GM23338 (cell line): ENCODE results near the gene MRPS24. TPM values are rescaled to one million over a fixed set of nuclear protein-coding genes. Genes with fewer than 3 reads are reported as not detected.

Source experiments
- ATAC-seq: fragments of 200-7000 bp; cut with Tn5 transposase; 3 replicates; pipeline ENCODE4 v1.9.1; 2020
- DNase-seq: peaks from one replicate; pipeline ENCODE4 v3.0.0-alpha.2; 2015; ENCODE audit warnings: low spot score
- H2AFZ ChIP-seq: fragments of 200-600 bp; sonication (generic); 2 replicates; pipeline ENCODE4 v1.8.0; 2016; ENCODE audit warnings: antibody characterized with exemption, mild to moderate bottlenecking, moderate library complexity
- H3F3A ChIP-seq: fragments of 200-600 bp; sonication (generic); replicated peaks from 2 replicates; pipeline ENCODE4 v1.8.0; 2017; ENCODE audit warnings: antibody characterized with exemption, mixed run types, low read depth
- H3K27ac ChIP-seq: fragments of 200-600 bp; sonication (generic); 2 replicates; pipeline ENCODE4 v1.6.1; 2016; ENCODE audit warnings: low read depth
- H3K27me3 ChIP-seq: fragments of 200-600 bp; sonication (generic); 2 replicates; pipeline ENCODE4 v1.8.0; 2016; ENCODE audit warnings: mild to moderate bottlenecking, mixed run types, moderate library complexity; ENCODE audit not compliant: insufficient read depth
- H3K36me3 ChIP-seq: fragments of 200-600 bp; sonication (generic); 2 replicates; pipeline ENCODE4 v1.8.0; 2016; ENCODE audit warnings: mild to moderate bottlenecking; ENCODE audit not compliant: insufficient read depth
- H3K4me1 ChIP-seq: fragments of 200-600 bp; sonication (generic); 2 replicates; pipeline ENCODE4 v1.8.0; 2016; ENCODE audit warnings: mild to moderate bottlenecking, moderate library complexity; ENCODE audit not compliant: insufficient read depth
- H3K4me2 ChIP-seq: fragments of 200-600 bp; sonication (generic); 2 replicates; pipeline ENCODE4 v1.7.1; 2017; ENCODE audit warnings: mixed run types
- H3K4me3 ChIP-seq: fragments of 200-600 bp; sonication (generic); 2 replicates; pipeline ENCODE4 v1.6.1; 2016; ENCODE audit warnings: mixed run types
- H3K79me2 ChIP-seq: fragments of 200-600 bp; sonication (generic); replicated peaks from 2 replicates; pipeline ENCODE4 v1.8.0; 2017; ENCODE audit warnings: mild to moderate bottlenecking; ENCODE audit not compliant: insufficient read depth
- H3K9me2 ChIP-seq: fragments of 200-600 bp; sonication (generic); 2 replicates; pipeline ENCODE4 v1.8.0; 2017; ENCODE audit not compliant: insufficient read depth
- H4K20me1 ChIP-seq: fragments of 200-600 bp; sonication (generic); replicated peaks from 2 replicates; pipeline ENCODE4 v1.8.0; 2017; ENCODE audit warnings: mild to moderate bottlenecking; ENCODE audit not compliant: insufficient read depth
- H3K27ac Mint-ChIP-seq: 2 replicates; pipeline ENCODE4 v1.8.0; 2020; ENCODE audit warnings: inconsistent platforms, mild to moderate bottlenecking, moderate library complexity, mixed read lengths
- H3K27me3 Mint-ChIP-seq: 3 replicates; pipeline ENCODE4 v1.8.0; 2022; ENCODE audit warnings: low read depth, mild to moderate bottlenecking, moderate library complexity, mixed read lengths, inconsistent platforms; ENCODE audit not compliant: insufficient read depth, poor library complexity
- H3K36me3 Mint-ChIP-seq: 3 replicates; pipeline ENCODE4 v1.8.0; 2021; ENCODE audit warnings: low read depth, mild to moderate bottlenecking, inconsistent platforms, moderate library complexity, mixed read lengths
- H3K4me1 Mint-ChIP-seq: 3 replicates; pipeline ENCODE4 v1.8.0; 2020; ENCODE audit warnings: mild to moderate bottlenecking, inconsistent platforms, mixed read lengths
- H3K4me3 Mint-ChIP-seq: 3 replicates; pipeline ENCODE4 v1.8.0; 2021; ENCODE audit warnings: moderate library complexity, mild to moderate bottlenecking, inconsistent platforms, mixed read lengths
- H3K9me3 Mint-ChIP-seq: 3 replicates; pipeline ENCODE4 v1.8.0; 2020; ENCODE audit warnings: moderate library complexity, mild to moderate bottlenecking, inconsistent platforms, mixed read lengths
- CREB1 ChIP-seq: fragments of 250-450 bp; sonication (Bioruptor Pico); IDR thresholded peaks from 2 replicates; pipeline ENCODE4 v1.5.0; 2020; ENCODE audit warnings: low read depth, mild to moderate bottlenecking, moderate library complexity
- CTCF ChIP-seq, 2 experiments: fragments of 200-600 bp in 1 of 2; sonication (generic) in 1 of 2; conservative IDR thresholded peaks; 2 replicates each; pipeline versions ENCODE4 v1.5.1 to v1.6.1; 2016 to 2017; ENCODE audit warnings: antibody characterized with exemption in 2 of 2, low read depth in 2 of 2, mild to moderate bottlenecking in 2 of 2, moderate library complexity in 1 of 2
- ETS1 ChIP-seq: IDR thresholded peaks from 2 replicates; pipeline ENCODE4 v1.6.1; 2016; ENCODE audit warnings: antibody characterized with exemption
- EZH2phosphoT487 ChIP-seq: fragments of 200-600 bp; sonication (generic); IDR thresholded peaks from one replicate; pipeline ENCODE4 v1.8.1; 2018; ENCODE audit warnings: antibody characterized with exemption; ENCODE audit not compliant: unreplicated experiment
- JUNB ChIP-seq: IDR thresholded peaks from one replicate; pipeline ENCODE4 v1.6.1; 2016; ENCODE audit warnings: antibody characterized with exemption; ENCODE audit not compliant: unreplicated experiment
- STAT1 ChIP-seq: IDR thresholded peaks from one replicate; pipeline ENCODE4 v1.6.1; 2016; ENCODE audit warnings: antibody characterized with exemption; ENCODE audit not compliant: unreplicated experiment
- ZNF114 ChIP-seq: fragments of 250-450 bp; sonication (Bioruptor Pico); IDR thresholded peaks from 2 replicates; pipeline ENCODE4 v1.5.0; 2020; ENCODE audit warnings: mild to moderate bottlenecking, moderate library complexity
- ZNF462 ChIP-seq: fragments of 250-450 bp; sonication (Bioruptor Pico); IDR thresholded peaks from 2 replicates; pipeline ENCODE4 v1.5.0; 2020; ENCODE audit warnings: mild to moderate bottlenecking, moderate library complexity
- polyA plus RNA-seq: library from polyadenylated mRNA; unstranded; fragments of >200 nt; fragmentation: Nextera tagmentation; extraction: Ambion mirVana; gene quantifications from 2 replicates; pipeline ENCODE4 v1.2.1, GENCODE V29; 2016
- total RNA-seq: library from RNA; depleted of rRNA; stranded (reverse); fragments of >200 nt; shearing (Covaris generic); gene quantifications from 2 replicates; pipeline ENCODE4 v1.2.3, GENCODE V29; 2014

The MRPS24 gene
- total and polyA plus RNA-seq, 2 experiments from 2014 or later = 82.9 to 152 TPM

GRCh38 chr7:43865277-43865676 is 4.0 kb downstream of the MRPS24 start (continued):
- no peak for TF ChIP-seq ZNF462 (CRISPR knock-in tag)
- no peak for TF ChIP-seq ETS1
- TF ChIP-seq CREB1 (CRISPR knock-in tag) = no peak
- TF ChIP-seq JUNB = no peak
- TF ChIP-seq STAT1 = no peak
- no peak for TF ChIP-seq ZNF114
- TF ChIP-seq EZH2phosphoT487 = no peak

- H3K79me2 ChIP-seq = peaks cover 11% of the 10 kb centered on the region
- no peak overlapping the region for H2AFZ ChIP-seq
- no peaks in the 10 kb centered on the region; the same call in 1 of the 2 replicates for H3F3A ChIP-seq
- DNase-seq (no peak), ATAC-seq (no peak)
- H3K27me3 ChIP-seq = no peaks in the 10 kb centered on the region
- H3K4me3 ChIP-seq = no peak overlapping the region
- H3K36me3 Mint-ChIP-seq = peaks cover 38% of the 10 kb centered on the region
- H3K27ac Mint-ChIP-seq = no peak overlapping the region
- peaks cover 8% of the 10 kb centered on the region; the same call in 2 of the 3 replicates for H3K4me1 Mint-ChIP-seq
- no peak overlapping the region for H3K4me3 Mint-ChIP-seq
- no peak overlapping the region for H3K4me2 ChIP-seq
- H3K4me1 ChIP-seq = peaks cover 6% of the 10 kb centered on the region
- no peaks in the 10 kb centered on the region for H3K27me3 Mint-ChIP-seq
- H4K20me1 ChIP-seq = no peaks in the 10 kb centered on the region
- H3K27ac ChIP-seq = no peak overlapping the region
- H3K36me3 ChIP-seq = peaks cover 16% of the 10 kb centered on the region
- no peaks in the 10 kb centered on the region for H3K9me2 ChIP-seq
- H3K9me3 Mint-ChIP-seq = peaks cover 9% of the 10 kb centered on the region
- TF ChIP-seq ZNF114 = no peak
- TF ChIP-seq CTCF (conservative IDR thresholded peaks at IDR 0.05; ENCODE audit: low read depth in 2 of 2) = no peak
Observed at GRCh38 chr7:43864126-43864525, 5.2 kb downstream of the MRPS24 start.
